Diencephalon (tissue), 1 donor: ENCODE measurements around the gene ZNF675. TPM values are rescaled to one million over a fixed set of nuclear protein-coding genes. Genes with fewer than 3 reads are reported as not detected.

Experiments
- total RNA-seq: library from RNA; depleted of rRNA; stranded (reverse); fragments of >200 nt; gene quantifications from one replicate; pipeline ENCODE4 v1.2.3, GENCODE V29; 2014

The ZNF675 gene
- 55.4 TPM for total RNA-seq

GRCh38 chr19:23686621-23687423, at the start of gene ZNF675:
Gene ZNF675 (minus strand): TSS chr19:23687212. CDS start chr19:23687033, 179 bp downstream.

Other genes with a start within 250 kb of the ZNF675 start
- gene ZNF681, start 71.7 kb upstream of the ZNF675 start, total RNA-seq = 20.1 TPM
- gene ZNF726, start 227.7 kb upstream of the ZNF675 start, total RNA-seq = 15.0 TPM